Neural cell (in vitro differentiated cells): Measurements from ENCODE around the gene COIL. TPM values are rescaled to one million over a fixed set of nuclear protein-coding genes. Genes with fewer than 3 reads are reported as not detected.
"Not testable (repeated sequence)": the region's sequence is repeated elsewhere in the genome, so short reads cannot be mapped to it uniquely, and the experiment has no call there.

Experiments used
- H2AFZ ChIP-seq: fragments of 200-600, 300-800 bp; sonication (generic), shearing (Covaris generic); 2 replicates; pipeline ENCODE4 v1.6.0; 2014; ENCODE audit warnings: low read depth, mild to moderate bottlenecking, antibody characterized with exemption, low read length, moderate library complexity
- H3F3A ChIP-seq: fragments of 200-600 bp; shearing (Covaris generic); 2 replicates; pipeline ENCODE4 v1.6.1; 2016; ENCODE audit warnings: mild to moderate bottlenecking, moderate library complexity, mixed read lengths, antibody characterized with exemption, low read length; ENCODE audit not compliant: insufficient read depth, poor library complexity, severe bottlenecking
- H3K27ac ChIP-seq: fragments of 200-600, 300-800 bp; sonication (generic), shearing (Covaris generic); 2 replicates; pipeline ENCODE4 v1.5.1; 2014; ENCODE audit warnings: mild to moderate bottlenecking, low read length, moderate library complexity
- H3K27me3 ChIP-seq: fragments of 300-800, 200-600 bp; sonication (generic), shearing (Covaris generic); 2 replicates; pipeline ENCODE4 v1.6.0; 2014; ENCODE audit warnings: mild to moderate bottlenecking, low read depth, low read length, moderate library complexity; ENCODE audit not compliant: insufficient read depth
- H3K36me3 ChIP-seq: fragments of 300-800, 200-600 bp; sonication (generic), shearing (Covaris generic); 2 replicates; pipeline ENCODE4 v1.5.1; 2014; ENCODE audit warnings: mild to moderate bottlenecking, antibody characterized with exemption, low read length, moderate library complexity; ENCODE audit not compliant: insufficient read depth
- H3K4me2 ChIP-seq: fragments of 300-800, 200-600 bp; sonication (generic), shearing (Covaris generic); 2 replicates; pipeline ENCODE4 v1.6.0; 2014; ENCODE audit warnings: mild to moderate bottlenecking, low read length
- H3K4me3 ChIP-seq: fragments of 300-800, 200-600 bp; sonication (generic), shearing (Covaris generic); 2 replicates; pipeline ENCODE4 v1.5.1; 2014; ENCODE audit warnings: mild to moderate bottlenecking, low read length, moderate library complexity
- H3K79me2 ChIP-seq: fragments of 200-600 bp; shearing (Covaris generic); replicated peaks from 2 replicates; pipeline ENCODE4 v1.6.0; 2014; ENCODE audit warnings: mild to moderate bottlenecking, low read length, moderate library complexity; ENCODE audit not compliant: insufficient read depth
- H3K9ac ChIP-seq: fragments of 300-800, 200-600 bp; sonication (generic), shearing (Covaris generic); 2 replicates; pipeline ENCODE4 v1.6.1; 2016; ENCODE audit warnings: mild to moderate bottlenecking, low read length, mixed read lengths
- H3K9me2 ChIP-seq: fragments of 200-600 bp; shearing (Covaris generic); 2 replicates; pipeline ENCODE4 v1.6.1; 2016; ENCODE audit warnings: mild to moderate bottlenecking, low read length, mixed read lengths; ENCODE audit not compliant: insufficient read depth
- H3K9me3 ChIP-seq: fragments of 200-600, 300-800 bp; sonication (generic), shearing (Covaris generic); 2 replicates; pipeline ENCODE4 v1.6.1; 2016; ENCODE audit warnings: mild to moderate bottlenecking, mixed run types, low read length, moderate library complexity, mixed read lengths
- H4K20me1 ChIP-seq: fragments of 200-600 bp; shearing (Covaris generic); 2 replicates; pipeline ENCODE4 v1.6.1; 2016; ENCODE audit warnings: mild to moderate bottlenecking, mixed run types; ENCODE audit not compliant: insufficient read depth
- EP300 ChIP-seq: fragments of 450-650 bp; conservative IDR thresholded peaks from 2 replicates; pipeline ENCODE4 v1.6.1; 2014; ENCODE audit warnings: antibody characterized with exemption, mild to moderate bottlenecking, moderate library complexity; ENCODE audit not compliant: poor library complexity, severe bottlenecking
- MXI1 ChIP-seq: fragments of 450-650 bp; conservative IDR thresholded peaks from 2 replicates; pipeline ENCODE4 v1.6.1; 2014; ENCODE audit warnings: antibody characterized with exemption, mild to moderate bottlenecking; ENCODE audit not compliant: poor library complexity, severe bottlenecking
- POLR2AphosphoS5 ChIP-seq: IDR thresholded peaks from 2 replicates; pipeline ENCODE4 v1.6.1; 2012
- RAD21 ChIP-seq: fragments of 450-650 bp; conservative IDR thresholded peaks from 2 replicates; pipeline ENCODE4 v1.6.1; 2014; ENCODE audit warnings: antibody characterized with exemption, mild to moderate bottlenecking, moderate library complexity
- SMC3 ChIP-seq: fragments of 450-650 bp; conservative IDR thresholded peaks from 2 replicates; pipeline ENCODE4 v1.6.1; 2014; ENCODE audit warnings: antibody characterized with exemption, mild to moderate bottlenecking, moderate library complexity; ENCODE audit not compliant: poor library complexity
- polyA plus RNA-seq: library from polyadenylated mRNA; depleted of rRNA; stranded (reverse); fragments of >200 nt; gene quantifications from 2 replicates; pipeline ENCODE4 v1.2.3, GENCODE V29; 2014
- TF ChIP-seq, protein P1 (sequence below): IDR thresholded peaks from 2 replicates; pipeline ENCODE4 v1.6.1; 2012; ENCODE audit warnings: borderline replicate concordance
- TF ChIP-seq, protein P2 (sequence below): fragments of 450-650 bp; IDR thresholded peaks from 2 replicates; pipeline ENCODE4 v1.5.1; 2014; ENCODE audit warnings: antibody characterized with exemption, mild to moderate bottlenecking, moderate library complexity; ENCODE audit not compliant: poor library complexity, severe bottlenecking

Gene COIL
- polyA plus RNA-seq, 1 donor from 2014 or later: 39.1 TPM

DNA sequence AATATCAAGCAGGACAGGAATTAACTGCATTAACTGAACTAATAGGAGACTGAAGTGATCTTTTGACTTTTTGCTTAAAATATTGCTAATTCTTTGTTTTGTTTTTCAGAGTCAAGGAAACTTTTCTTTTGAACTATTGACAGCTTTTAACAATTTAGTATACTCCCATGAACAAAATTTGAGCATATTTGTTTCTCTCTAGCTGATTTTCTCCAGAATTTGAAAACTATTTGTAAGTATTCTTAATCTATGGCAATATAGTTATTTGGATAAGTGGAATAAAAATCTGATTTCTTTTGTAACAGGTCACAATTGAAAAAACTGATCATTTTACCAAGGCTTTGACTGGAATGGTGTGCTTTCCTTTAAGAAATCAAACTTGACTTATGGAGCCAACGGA is 10.1 kb upstream of the COIL start:
- Histone ChIP-seq H3K36me3 (no peaks in the 10 kb centered on the region), H3K9ac (no peak overlapping the region), H3F3A (no peaks in the 10 kb centered on the region), H3K9me3 (no peaks in the 10 kb centered on the region), H4K20me1 (no peaks in the 10 kb centered on the region), H3K4me3 (no peak overlapping the region), H3K4me2 (no peak overlapping the region), H2AFZ (no peak overlapping the region), H3K79me2 (no peaks in the 10 kb centered on the region), H3K27ac (no peak overlapping the region), H3K9me2 (no peaks in the 10 kb centered on the region), H3K27me3 (no peaks in the 10 kb centered on the region)
- TF ChIP-seq, protein P1, sequence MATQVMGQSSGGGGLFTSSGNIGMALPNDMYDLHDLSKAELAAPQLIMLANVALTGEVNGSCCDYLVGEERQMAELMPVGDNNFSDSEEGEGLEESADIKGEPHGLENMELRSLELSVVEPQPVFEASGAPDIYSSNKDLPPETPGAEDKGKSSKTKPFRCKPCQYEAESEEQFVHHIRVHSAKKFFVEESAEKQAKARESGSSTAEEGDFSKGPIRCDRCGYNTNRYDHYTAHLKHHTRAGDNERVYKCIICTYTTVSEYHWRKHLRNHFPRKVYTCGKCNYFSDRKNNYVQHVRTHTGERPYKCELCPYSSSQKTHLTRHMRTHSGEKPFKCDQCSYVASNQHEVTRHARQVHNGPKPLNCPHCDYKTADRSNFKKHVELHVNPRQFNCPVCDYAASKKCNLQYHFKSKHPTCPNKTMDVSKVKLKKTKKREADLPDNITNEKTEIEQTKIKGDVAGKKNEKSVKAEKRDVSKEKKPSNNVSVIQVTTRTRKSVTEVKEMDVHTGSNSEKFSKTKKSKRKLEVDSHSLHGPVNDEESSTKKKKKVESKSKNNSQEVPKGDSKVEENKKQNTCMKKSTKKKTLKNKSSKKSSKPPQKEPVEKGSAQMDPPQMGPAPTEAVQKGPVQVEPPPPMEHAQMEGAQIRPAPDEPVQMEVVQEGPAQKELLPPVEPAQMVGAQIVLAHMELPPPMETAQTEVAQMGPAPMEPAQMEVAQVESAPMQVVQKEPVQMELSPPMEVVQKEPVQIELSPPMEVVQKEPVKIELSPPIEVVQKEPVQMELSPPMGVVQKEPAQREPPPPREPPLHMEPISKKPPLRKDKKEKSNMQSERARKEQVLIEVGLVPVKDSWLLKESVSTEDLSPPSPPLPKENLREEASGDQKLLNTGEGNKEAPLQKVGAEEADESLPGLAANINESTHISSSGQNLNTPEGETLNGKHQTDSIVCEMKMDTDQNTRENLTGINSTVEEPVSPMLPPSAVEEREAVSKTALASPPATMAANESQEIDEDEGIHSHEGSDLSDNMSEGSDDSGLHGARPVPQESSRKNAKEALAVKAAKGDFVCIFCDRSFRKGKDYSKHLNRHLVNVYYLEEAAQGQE: no peak
- TF ChIP-seq RAD21: no peak
- TF ChIP-seq MXI1: no peak
- no peak for TF ChIP-seq SMC3
- no peak for TF ChIP-seq EP300
- TF ChIP-seq, protein P2, sequence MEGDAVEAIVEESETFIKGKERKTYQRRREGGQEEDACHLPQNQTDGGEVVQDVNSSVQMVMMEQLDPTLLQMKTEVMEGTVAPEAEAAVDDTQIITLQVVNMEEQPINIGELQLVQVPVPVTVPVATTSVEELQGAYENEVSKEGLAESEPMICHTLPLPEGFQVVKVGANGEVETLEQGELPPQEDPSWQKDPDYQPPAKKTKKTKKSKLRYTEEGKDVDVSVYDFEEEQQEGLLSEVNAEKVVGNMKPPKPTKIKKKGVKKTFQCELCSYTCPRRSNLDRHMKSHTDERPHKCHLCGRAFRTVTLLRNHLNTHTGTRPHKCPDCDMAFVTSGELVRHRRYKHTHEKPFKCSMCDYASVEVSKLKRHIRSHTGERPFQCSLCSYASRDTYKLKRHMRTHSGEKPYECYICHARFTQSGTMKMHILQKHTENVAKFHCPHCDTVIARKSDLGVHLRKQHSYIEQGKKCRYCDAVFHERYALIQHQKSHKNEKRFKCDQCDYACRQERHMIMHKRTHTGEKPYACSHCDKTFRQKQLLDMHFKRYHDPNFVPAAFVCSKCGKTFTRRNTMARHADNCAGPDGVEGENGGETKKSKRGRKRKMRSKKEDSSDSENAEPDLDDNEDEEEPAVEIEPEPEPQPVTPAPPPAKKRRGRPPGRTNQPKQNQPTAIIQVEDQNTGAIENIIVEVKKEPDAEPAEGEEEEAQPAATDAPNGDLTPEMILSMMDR: no peak

DNA sequence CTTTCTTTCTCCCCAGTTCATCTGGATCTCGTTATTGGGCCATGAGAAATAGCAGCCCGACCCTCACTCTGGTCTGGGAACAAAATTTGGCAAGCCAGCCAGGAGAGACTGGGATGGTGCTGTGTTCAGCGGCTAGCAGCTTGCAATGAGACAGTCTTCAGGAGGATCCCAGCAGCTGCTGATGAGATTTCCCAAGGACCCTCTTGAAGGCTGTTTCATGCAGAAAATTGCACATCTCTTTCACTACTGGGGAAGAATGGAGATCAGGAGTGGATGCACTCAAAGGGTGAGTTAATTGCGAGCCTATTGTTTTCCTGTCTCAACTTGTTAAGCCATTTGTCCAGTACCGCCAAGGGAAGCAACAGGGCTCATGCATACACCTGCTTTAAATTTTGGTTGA is 5.5 kb upstream of the COIL start:
- Histone ChIP-seq H3K27ac (no peak overlapping the region), H3K9me3 (no peaks in the 10 kb centered on the region), H2AFZ (no peak overlapping the region), H4K20me1 (no peaks in the 10 kb centered on the region), H3K4me3 (no peak overlapping the region), H3K36me3 (no peaks in the 10 kb centered on the region), H3K9me2 (no peaks in the 10 kb centered on the region), H3K79me2 (no peaks in the 10 kb centered on the region), H3K4me2 (no peak overlapping the region), H3K9ac (no peak overlapping the region), H3F3A (no peaks in the 10 kb centered on the region), H3K27me3 (no peaks in the 10 kb centered on the region)
- TF ChIP-seq MXI1 (no peak), RAD21 (no peak), POLR2AphosphoS5 (no peak)
- TF ChIP-seq, protein P2: no peak

DNA sequence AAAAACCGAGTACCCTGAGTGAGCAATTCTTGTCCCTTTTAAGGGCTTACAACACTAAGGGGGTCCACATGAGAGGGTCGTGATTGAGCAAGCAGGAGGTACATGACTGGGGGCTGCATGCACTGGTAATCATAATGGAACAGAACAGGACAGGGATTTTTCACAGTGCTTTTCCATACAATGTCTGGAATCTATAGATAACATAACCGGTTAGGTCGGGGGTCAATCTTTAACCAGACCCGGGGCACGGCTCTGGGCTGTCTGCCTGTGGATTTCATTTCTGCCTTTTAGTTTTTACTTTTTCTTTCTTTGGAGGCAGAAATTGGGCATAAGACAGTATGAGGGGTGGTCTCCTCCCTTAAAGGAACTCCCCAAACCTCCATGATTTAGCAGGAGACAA is 4.8 kb upstream of the COIL start:
- H3K36me3 ChIP-seq, H3F3A ChIP-seq, H3K9me3 ChIP-seq, H3K27me3 ChIP-seq, H3K9me2 ChIP-seq, H3K4me2 ChIP-seq, H4K20me1 ChIP-seq, H3K79me2 ChIP-seq, H2AFZ ChIP-seq, H3K4me3 ChIP-seq, H3K27ac ChIP-seq, H3K9ac ChIP-seq: not testable (repeated sequence)

DNA sequence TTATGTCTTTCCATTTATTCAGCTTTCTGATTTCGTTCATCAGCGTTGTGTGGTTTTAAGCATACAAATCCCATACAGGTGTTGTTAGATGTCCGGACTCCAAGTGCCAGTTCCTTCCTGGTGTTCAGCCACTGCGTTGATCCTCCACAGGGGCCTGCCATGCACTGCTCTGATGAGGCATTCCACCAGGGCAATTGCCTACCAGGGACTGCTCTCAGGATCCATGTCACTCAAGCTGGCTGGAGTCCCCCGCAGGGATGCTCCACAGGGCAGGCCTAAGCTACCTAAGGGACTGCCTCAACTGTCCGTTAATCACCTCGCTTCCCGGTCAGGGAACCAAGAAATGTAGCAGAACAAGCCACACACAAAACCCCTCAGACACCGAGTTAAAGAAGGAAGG is 4.4 kb upstream of the COIL start:
- not testable (repeated sequence) for H3K36me3 ChIP-seq, H3K9me2 ChIP-seq, H3K79me2 ChIP-seq, H4K20me1 ChIP-seq, H3K27me3 ChIP-seq, H3K4me2 ChIP-seq, H3K9me3 ChIP-seq, H3K27ac ChIP-seq, H2AFZ ChIP-seq, H3K4me3 ChIP-seq, H3F3A ChIP-seq, H3K9ac ChIP-seq
